Endothelial cell (in vitro differentiated cells): ENCODE results near the gene PRPF19. TPM values are rescaled to one million over a fixed set of nuclear protein-coding genes. Genes with fewer than 3 reads are reported as not detected.

Experiments used
- DNase-seq: peaks from one replicate; pipeline ENCODE4 v3.0.0; 2021; ENCODE audit warnings: low spot score
- H3K27ac Mint-ChIP-seq: one replicate; pipeline ENCODE4 v1.8.0; 2021; ENCODE audit warnings: mixed read lengths, inconsistent platforms; ENCODE audit not compliant: unreplicated experiment
- H3K27me3 Mint-ChIP-seq: one replicate; pipeline ENCODE4 v1.8.0; 2021; ENCODE audit warnings: mild to moderate bottlenecking, moderate library complexity, mixed read lengths, inconsistent platforms; ENCODE audit not compliant: unreplicated experiment
- H3K36me3 Mint-ChIP-seq: one replicate; pipeline ENCODE4 v1.8.0; 2021; ENCODE audit warnings: mild to moderate bottlenecking, low read depth, mixed read lengths, inconsistent platforms; ENCODE audit not compliant: unreplicated experiment
- H3K4me1 Mint-ChIP-seq: one replicate; pipeline ENCODE4 v1.8.0; 2021; ENCODE audit warnings: mild to moderate bottlenecking, mixed read lengths, inconsistent platforms; ENCODE audit not compliant: unreplicated experiment
- H3K4me3 Mint-ChIP-seq: one replicate; pipeline ENCODE4 v1.8.0; 2021; ENCODE audit warnings: mild to moderate bottlenecking, mixed read lengths, inconsistent platforms; ENCODE audit not compliant: unreplicated experiment
- H3K9me3 Mint-ChIP-seq: one replicate; pipeline ENCODE4 v1.8.0; 2021; ENCODE audit warnings: mixed read lengths, inconsistent platforms; ENCODE audit not compliant: unreplicated experiment
- CTCF ChIP-seq: fragments of 200-600 bp; sonication (generic); IDR thresholded peaks from one replicate; pipeline ENCODE4 v1.5.0; 2021; ENCODE audit warnings: antibody characterized with exemption; ENCODE audit not compliant: unreplicated experiment
- total RNA-seq: library from RNA; stranded (reverse); fragmentation: NEBNext Ultra II Directional; extraction: Animal tissue kit (Norgen Biotek cat#: 25700); gene quantifications from one replicate; pipeline ENCODE4 v1.2.1, GENCODE V29; 2021; ENCODE audit not compliant: unreplicated experiment

Gene PRPF19
- total RNA-seq, 1 donor from 2014 or later: 163 TPM

- H3K9me3 Mint-ChIP-seq: no peaks in the 10 kb centered on the region
- H3K27me3 Mint-ChIP-seq: peaks cover 12% of the 10 kb centered on the region
- no peak for TF ChIP-seq CTCF
- peaks cover 24% of the 10 kb centered on the region for H3K36me3 Mint-ChIP-seq
- H3K4me1 Mint-ChIP-seq: peaks cover 36% of the 10 kb centered on the region
- H3K27ac Mint-ChIP-seq: no peak overlapping the region
- peak overlapping the region; percentile 62 for H3K4me3 Mint-ChIP-seq
- no peak for DNase-seq
Observed at GRCh38 chr11:60917267-60917666, 10.9 kb upstream of the PRPF19 start.

GRCh38 chr11:60916669-60917206, 10.4 kb upstream of the PRPF19 start:
- peak overlapping the region; percentile 62 for H3K4me3 Mint-ChIP-seq
- H3K27me3 Mint-ChIP-seq: peaks cover 16% of the 10 kb centered on the region
- H3K36me3 Mint-ChIP-seq: peaks cover 22% of the 10 kb centered on the region
- peaks cover 41% of the 10 kb centered on the region for H3K4me1 Mint-ChIP-seq
- H3K9me3 Mint-ChIP-seq: no peaks in the 10 kb centered on the region
- TF ChIP-seq CTCF: no peak
- DNase-seq: no peak
- no peak overlapping the region for H3K27ac Mint-ChIP-seq

GRCh38 chr11:60915248-60915914, 9.0 kb upstream of the PRPF19 start:
- DNase-seq: peak; percentile 59
- Mint-ChIP-seq H3K9me3 (no peaks in the 10 kb centered on the region), H3K27me3 (peaks cover 19% of the 10 kb centered on the region), H3K27ac (peak overlapping the region; percentile 94), H3K4me3 (peak overlapping the region; percentile 95), H3K4me1 (peaks cover 55% of the 10 kb centered on the region), H3K36me3 (peaks cover 10% of the 10 kb centered on the region)
- no peak for TF ChIP-seq CTCF

- no peaks in the 10 kb centered on the region for H3K9me3 Mint-ChIP-seq
- peaks cover 19% of the 10 kb centered on the region for H3K27me3 Mint-ChIP-seq
- DNase-seq: peak; percentile 27
- H3K27ac Mint-ChIP-seq: peak overlapping the region; percentile 92
- H3K36me3 Mint-ChIP-seq: peaks cover 6% of the 10 kb centered on the region
- H3K4me3 Mint-ChIP-seq: peak overlapping the region; percentile 95
- no peak for TF ChIP-seq CTCF
- peaks cover 58% of the 10 kb centered on the region for H3K4me1 Mint-ChIP-seq
Observed at GRCh38 chr11:60914633-60915247, 8.4 kb upstream of the PRPF19 start.
